ENCODE data around the gene TBC1D2B. TPM values are rescaled to one million over a fixed set of nuclear protein-coding genes. Genes with fewer than 3 reads are reported as not detected.

TBC1D2B gene
- total and polyA plus RNA-seq, 8 donors = 9.3 to 61.7 (median 38.8) TPM

- Histone ChIP-seq H3K9me3 (no peaks in the 10 kb centered on the region), H3K27ac (peak overlapping the region in 2 of 5 donors; percentile 44 to 55), H3K36me3 (no peaks in the 10 kb centered on the region), H3K4me3 (no peak overlapping the region), H3K4me1 (peaks cover 7 to 58% (median 33%) of the 10 kb centered on the region in 4 donors), H3K27me3 (no peaks in the 10 kb centered on the region)
- intact Hi-C loops (cut with DNase I; ENCODE audit: low total_unique reads) = no loop called here
- TF ChIP-seq POLR2A (IDR thresholded peaks at IDR 0.05) = no peak
- no peak for TF ChIP-seq POLR2AphosphoS5 (IDR thresholded peaks at IDR 0.05)
- TF ChIP-seq EP300 (IDR thresholded peaks at IDR 0.05) = no peak
- no peak for TF ChIP-seq CTCF (IDR thresholded peaks at IDR 0.05)
- DNase-seq = no peak
- WGBS, 5 donors = 80 to 89% (median 85%) methylated on average over 6 of the region's 6 CpGs
Observed at GRCh38 chr15:78083687-78084448, 6.4 kb upstream of the TBC1D2B start.

GRCh38 chr15:78083186-78083585, 5.7 kb upstream of the TBC1D2B start:
- 87 to 98% (median 91%) methylated on average over 4 of the region's 4 CpGs for WGBS, 5 donors
- H3K4me3 ChIP-seq = no peak overlapping the region
- no peaks in the 10 kb centered on the region for H3K9me3 ChIP-seq
- no peak for DNase-seq
- H3K27me3 ChIP-seq = no peaks in the 10 kb centered on the region
- H3K4me1 ChIP-seq = peaks cover 7 to 58% (median 31%) of the 10 kb centered on the region in 4 donors
- H3K36me3 ChIP-seq = no peaks in the 10 kb centered on the region
- peak overlapping the region in 2 of 5 donors; percentile 44 to 55 for H3K27ac ChIP-seq
- intact Hi-C loops (cut with DNase I; ENCODE audit: low total_unique reads) = no loop called here
- TF ChIP-seq POLR2AphosphoS5 (IDR thresholded peaks at IDR 0.05) (no peak), POLR2A (IDR thresholded peaks at IDR 0.05) (no peak), CTCF (IDR thresholded peaks at IDR 0.05) (no peak), EP300 (IDR thresholded peaks at IDR 0.05) (no peak)

- no peak for DNase-seq
- intact Hi-C loops (cut with DNase I; ENCODE audit: low total_unique reads) = no loop called here
- WGBS, 5 donors = 86 to 100% (median 90%) methylated on average over 1 of the region's 1 CpG; no CpG with 5 or more reads in 1 of the 5 donors
- Histone ChIP-seq H3K36me3 (no peaks in the 10 kb centered on the region), H3K27me3 (no peaks in the 10 kb centered on the region), H3K27ac (peak overlapping the region in 2 of 5 donors; percentile 44 to 55), H3K9me3 (no peaks in the 10 kb centered on the region), H3K4me3 (no peak overlapping the region), H3K4me1 (peaks cover 7 to 58% (median 31%) of the 10 kb centered on the region in 4 donors)
- TF ChIP-seq EP300 (IDR thresholded peaks at IDR 0.05) (no peak), POLR2AphosphoS5 (IDR thresholded peaks at IDR 0.05) (no peak), CTCF (IDR thresholded peaks at IDR 0.05) (no peak), POLR2A (IDR thresholded peaks at IDR 0.05) (no peak)
Observed at GRCh38 chr15:78082743-78083110, 5.2 kb upstream of the TBC1D2B start.

GRCh38 chr15:78082106-78082742, 4.7 kb upstream of the TBC1D2B start:
- Histone ChIP-seq H3K27ac (peak overlapping the region in 3 of 5 donors; percentile 9 to 55 (median 44)), H3K4me3 (no peak overlapping the region), H3K4me1 (peaks cover 7 to 55% (median 31%) of the 10 kb centered on the region in 4 donors), H3K9me3 (no peaks in the 10 kb centered on the region), H3K27me3 (no peaks in the 10 kb centered on the region), H3K36me3 (no peaks in the 10 kb centered on the region)
- TF ChIP-seq EP300 (IDR thresholded peaks at IDR 0.05) (no peak), POLR2AphosphoS5 (IDR thresholded peaks at IDR 0.05) (peak in 1 of 3 donors; percentile 5), POLR2A (IDR thresholded peaks at IDR 0.05) (no peak)
- no peak for DNase-seq
- intact Hi-C loops (cut with DNase I; ENCODE audit: low total_unique reads) = no loop called here
- WGBS, 5 donors = 39 to 73% (median 45%) methylated on average over 5 of the region's 5 CpGs

Data from stomach (tissue), 9 donors.